GM12878 (cell line): Measurements from ENCODE around the gene BRF1. TPM values are rescaled to one million over a fixed set of nuclear protein-coding genes. Genes with fewer than 3 reads are reported as not detected.

Source experiments
- ATAC-seq: fragments of 200-7000 bp; cut with Tn5 transposase; 3 replicates; pipeline ENCODE4 v1.9.1; 2020; ENCODE audit warnings: mild to moderate bottlenecking, moderate library complexity
- BruUV-seq: library from RNA; stranded (reverse); fragments of 400-500 nt; replicated peaks from 2 replicates; lab custom pipeline; 2021; lab: Mats Ljungman, UMichigan
- CTCF ChIA-PET: fragments of 300-600 bp; sonication (Branson Sonifier 250); formaldehyde crosslinking; extraction: SDS; loops from one replicate; lab custom pipeline; 2021; ENCODE audit warnings: inconsistent platforms; lab: Yijun Ruan, JAX
- POLR2A ChIA-PET: fragments of 350-600 bp; formaldehyde crosslinking; extraction: SDS; loops from one replicate; lab custom pipeline; 2021; ENCODE audit warnings: inconsistent platforms; lab: Charles Lee
- RAD21 ChIA-PET: fragments of 300-600 bp; sonication (Branson Sonifier 250); formaldehyde crosslinking; loops from one replicate; lab custom pipeline; 2023; ENCODE audit warnings: antibody characterized with exemption; ENCODE audit not compliant: unreplicated experiment; lab: Charles Lee
- SMC1A ChIA-PET: fragments of 300-600 bp; sonication (Branson Sonifier 250); formaldehyde crosslinking; loops from one replicate; lab custom pipeline; 2023; ENCODE audit not compliant: unreplicated experiment, uncharacterized antibody; lab: Charles Lee
- DNase-seq: peaks from one replicate; pipeline ENCODE4 v3.0.0-alpha.2; 2011; ENCODE audit warnings: low read depth, low spot score
- FAIRE-seq: peaks from 3 replicates; lab custom pipeline; 2011; peaks lifted over from hg19 to GRCh38; lab: Jason Lieb, UNC
- H2AFZ ChIP-seq: 2 replicates; pipeline ENCODE4 v1.6.0; 2011; ENCODE audit warnings: low read depth, low read length, control low read depth; ENCODE audit not compliant: control insufficient read depth
- H3K27ac ChIP-seq: 2 replicates; pipeline ENCODE4 v1.5.1; 2011; ENCODE audit warnings: control low read depth; ENCODE audit not compliant: control insufficient read depth, insufficient read depth
- H3K27me3 ChIP-seq, 2 experiments: replicated peaks in 1 of 2; 2 replicates each; pipeline versions ENCODE4 v1.6.0 to v1.6.1; 2011; ENCODE audit warnings: low read length in 1 of 2; ENCODE audit not compliant: control insufficient read depth in 2 of 2, insufficient read depth in 2 of 2
- H3K36me3 ChIP-seq, 2 experiments: 2 replicates each; pipeline ENCODE4 v1.5.1; 2011; ENCODE audit warnings: low read length in 1 of 2; ENCODE audit not compliant: control insufficient read depth in 2 of 2, insufficient read depth in 2 of 2
- H3K4me1 ChIP-seq: 2 replicates; pipeline ENCODE4 v1.6.1; 2011; ENCODE audit warnings: mild to moderate bottlenecking, low read length, moderate library complexity, mixed read lengths; ENCODE audit not compliant: control insufficient read depth, insufficient read depth
- H3K4me2 ChIP-seq: 2 replicates; pipeline ENCODE4 v1.6.0; 2011; ENCODE audit warnings: control low read depth; ENCODE audit not compliant: control insufficient read depth, insufficient read depth
- H3K4me3 ChIP-seq: fragments of 200-600 bp; sonication (generic); 2 replicates; pipeline ENCODE4 v1.5.1; 2016
- H3K79me2 ChIP-seq: 2 replicates; pipeline ENCODE4 v1.6.0; 2011; ENCODE audit warnings: low read length; ENCODE audit not compliant: control insufficient read depth, insufficient read depth
- H3K9ac ChIP-seq: 2 replicates; pipeline ENCODE4 v1.8.0; 2011; ENCODE audit warnings: low read length, control low read depth, mixed read lengths; ENCODE audit not compliant: control insufficient read depth, insufficient read depth
- H3K9me3 ChIP-seq: replicated peaks from 3 replicates; pipeline ENCODE4 v1.5.1; 2011; ENCODE audit warnings: mild to moderate bottlenecking, low read length; ENCODE audit not compliant: control insufficient read depth, insufficient read depth
- H4K20me1 ChIP-seq: 2 replicates; pipeline ENCODE4 v1.6.0; 2011; ENCODE audit not compliant: control insufficient read depth, insufficient read depth
- BCL11A ChIP-seq: IDR thresholded peaks from 2 replicates; pipeline ENCODE4 v1.6.1; 2011; ENCODE audit warnings: low read depth, low read length
- POU2F2 ChIP-seq: IDR thresholded peaks from 3 replicates; pipeline ENCODE4 v1.6.1; 2011; ENCODE audit warnings: low read depth, mild to moderate bottlenecking, low read length, borderline replicate concordance
- WGBS: methylation state at CpG from one replicate; pipeline ENCODE4 v1.1.6; 2016; ENCODE audit warnings: low lambda C conversion rate; ENCODE audit not compliant: insufficient replicate concordance, insufficient coverage; ENCODE audit errors: missing lambda C conversion rate; 5-methylcytosine and 5-hydroxymethylcytosine counted together
- in situ Hi-C: fragments of 300-500 bp; cut with MboI; formaldehyde crosslinking; loops from 9 replicates; pipeline ENCODE4 v1.14.3; 2018; ENCODE audit warnings: mixed read lengths
- intact Hi-C: fragments of 100-400 bp; cut with micrococcal nuclease; formaldehyde crosslinking; loops from one replicate; pipeline ENCODE4 v1.14.2; 2022; ENCODE audit not compliant: unreplicated experiment
- polyA plus RNA-seq, 11 experiments: library from polyadenylated mRNA; depleted of rRNA in 4 of 11; unstranded in 6 of 11; stranded (reverse) in 5 of 11; fragments of >200 nt; fragmentation: Nextera tagmentation in 4 of 11; fragmentation: Illumina TruSeq in 1 of 11; extraction: Ambion mirVana in 4 of 11; extraction: Trizol in 1 of 11; gene quantifications; 1 replicate in 1 of 11; 2 replicates in 10 of 11; pipeline versions ENCODE4 v1.2.1 to v1.2.3, GENCODE V29; 2011 to 2016; ENCODE audit warnings: inconsistent platforms in 2 of 11, missing spikeins in 2 of 11, low read depth in 1 of 11
- total RNA-seq, 4 experiments: library from RNA; depleted of rRNA in 3 of 4; stranded (reverse); fragments of >200 nt in 3 of 4; fragmentation: Illumina TruSeq in 1 of 4; extraction: Trizol in 1 of 4; gene quantifications; 2 replicates each; pipeline versions ENCODE4 v1.2.1 to v1.2.3, GENCODE V29; 2013 to 2021
- TF ChIP-seq, protein P1 (sequence below): IDR thresholded peaks from 2 replicates; pipeline ENCODE4 v1.6.1; 2011; ENCODE audit warnings: mild to moderate bottlenecking, low read depth, low read length, moderate library complexity; ENCODE audit not compliant: insufficient replicate concordance
- TF ChIP-seq, protein P2 (sequence below), 3 experiments: IDR thresholded peaks in 2 of 3; conservative IDR thresholded peaks in 1 of 3; 2 replicates each; pipeline ENCODE4 v1.5.1; 2011; ENCODE audit warnings: low read depth in 3 of 3, low read length in 3 of 3, mild to moderate bottlenecking in 3 of 3, control low read depth in 2 of 3, moderate library complexity in 2 of 3, inconsistent platforms in 1 of 3, mixed read lengths in 1 of 3; ENCODE audit not compliant: control insufficient read depth in 2 of 3, insufficient read depth in 1 of 3; ENCODE audit errors: extremely low read depth in 1 of 3
- TF ChIP-seq, protein P3 (sequence below): IDR thresholded peaks from 2 replicates; pipeline ENCODE4 v1.6.1; 2012; ENCODE audit warnings: low read length, inconsistent platforms

BRF1 gene
- total and polyA plus RNA-seq, 10 of the 15 experiments (the other 5 are each of a cell fraction or from before 2014, with no cell fraction given), result 0.21 to 33.5 (median 10.7) TPM

DNA sequence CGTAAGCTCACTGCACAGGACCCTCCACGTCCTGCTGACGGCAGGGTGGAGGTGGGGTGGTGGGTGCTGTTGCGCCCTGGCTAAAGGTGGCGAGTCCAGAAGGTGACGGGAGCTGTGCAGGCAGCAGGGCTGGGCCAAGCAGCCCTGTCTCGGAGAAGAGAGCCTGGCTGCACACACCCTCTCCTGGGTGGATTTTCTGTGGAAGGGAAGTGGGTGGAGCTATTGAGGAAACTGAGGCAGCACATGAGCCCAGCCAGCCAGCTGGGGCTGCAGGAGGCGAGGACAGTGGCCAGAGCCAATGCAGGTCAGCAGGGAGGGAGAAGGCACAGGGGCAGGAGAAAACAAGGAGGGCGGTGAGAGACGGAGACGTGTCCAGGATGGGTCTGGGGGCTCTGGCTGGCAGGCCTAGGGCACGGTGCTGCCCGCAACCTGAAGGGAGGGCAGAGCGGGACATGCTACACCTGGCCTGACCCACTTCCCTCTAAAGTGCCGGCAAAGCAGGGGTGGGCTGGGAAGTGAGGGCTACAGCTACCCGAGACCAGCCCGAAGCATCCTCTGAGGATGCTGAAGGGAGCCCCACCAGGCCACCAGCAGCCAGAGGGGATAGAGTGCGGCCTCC lies 32.0 kb downstream of the BRF1 start (continued):
- TF ChIP-seq, protein P1, sequence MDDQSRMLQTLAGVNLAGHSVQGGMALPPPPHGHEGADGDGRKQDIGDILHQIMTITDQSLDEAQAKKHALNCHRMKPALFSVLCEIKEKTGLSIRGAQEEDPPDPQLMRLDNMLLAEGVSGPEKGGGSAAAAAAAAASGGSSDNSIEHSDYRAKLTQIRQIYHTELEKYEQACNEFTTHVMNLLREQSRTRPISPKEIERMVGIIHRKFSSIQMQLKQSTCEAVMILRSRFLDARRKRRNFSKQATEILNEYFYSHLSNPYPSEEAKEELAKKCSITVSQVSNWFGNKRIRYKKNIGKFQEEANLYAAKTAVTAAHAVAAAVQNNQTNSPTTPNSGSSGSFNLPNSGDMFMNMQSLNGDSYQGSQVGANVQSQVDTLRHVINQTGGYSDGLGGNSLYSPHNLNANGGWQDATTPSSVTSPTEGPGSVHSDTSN, result no peak

DNA sequence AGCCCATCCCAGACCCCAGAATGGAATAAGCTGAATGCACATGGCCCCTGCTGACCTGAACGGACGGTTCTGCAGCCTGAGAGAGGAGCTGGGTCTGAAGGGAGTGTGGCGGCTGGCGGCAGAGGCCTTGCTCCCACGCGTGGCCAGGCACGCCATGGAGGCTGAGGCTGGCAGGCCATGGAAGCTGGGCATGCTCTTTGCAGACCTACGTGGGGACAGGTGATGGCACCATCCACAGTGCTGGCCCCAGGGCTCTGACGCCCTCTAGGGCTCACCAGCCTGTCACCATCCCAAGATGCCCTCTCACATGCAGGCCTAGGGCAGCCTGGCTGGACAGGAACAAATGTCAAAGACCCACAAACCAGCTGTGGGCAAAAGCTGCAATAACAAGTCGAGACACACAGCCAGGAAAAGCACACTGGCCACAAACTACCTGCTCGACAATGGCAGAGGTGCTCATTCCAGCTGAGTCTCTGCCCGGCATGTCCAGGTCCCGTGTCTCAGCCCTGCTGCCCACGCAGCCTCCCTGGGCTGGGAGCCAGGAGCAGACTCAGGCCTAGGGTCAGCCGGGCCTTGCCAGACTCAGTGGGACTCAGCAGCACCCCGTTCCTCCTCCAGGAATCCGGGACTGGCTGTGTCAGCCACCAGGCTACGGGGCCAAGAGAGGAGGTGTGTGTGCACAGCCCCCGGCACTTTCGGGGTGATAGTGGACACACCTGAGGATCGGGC lies 32.8 kb downstream of the BRF1 start:
- Histone ChIP-seq H3K9me3 (no peaks in the 10 kb centered on the region), H3K79me2 (no peaks in the 10 kb centered on the region; the same call in 1 of the 2 replicates), H3K27me3 (no peaks in the 10 kb centered on the region), H3K4me2 (no peak overlapping the region), H3K36me3 (peaks cover 0 to 8% of the 10 kb centered on the region in 2 experiments; a peak in 3 of 4 replicates), H3K9ac (no peak overlapping the region), H3K27ac (no peak overlapping the region), H3K4me1 (no peaks in the 10 kb centered on the region), H2AFZ (no peak overlapping the region), H3K4me3 (no peak overlapping the region), H4K20me1 (no peaks in the 10 kb centered on the region)
- 93% methylated on average over 21 of the region's 21 CpGs for WGBS
- SMC1A ChIA-PET, result no interaction called here
- intact Hi-C loops, result no loop called here
- CTCF ChIA-PET, result no interaction called here
- in situ Hi-C loops, result no loop called here
- TF ChIP-seq BCL11A (no peak), POU2F2 (no peak)
- TF ChIP-seq, protein P2, sequence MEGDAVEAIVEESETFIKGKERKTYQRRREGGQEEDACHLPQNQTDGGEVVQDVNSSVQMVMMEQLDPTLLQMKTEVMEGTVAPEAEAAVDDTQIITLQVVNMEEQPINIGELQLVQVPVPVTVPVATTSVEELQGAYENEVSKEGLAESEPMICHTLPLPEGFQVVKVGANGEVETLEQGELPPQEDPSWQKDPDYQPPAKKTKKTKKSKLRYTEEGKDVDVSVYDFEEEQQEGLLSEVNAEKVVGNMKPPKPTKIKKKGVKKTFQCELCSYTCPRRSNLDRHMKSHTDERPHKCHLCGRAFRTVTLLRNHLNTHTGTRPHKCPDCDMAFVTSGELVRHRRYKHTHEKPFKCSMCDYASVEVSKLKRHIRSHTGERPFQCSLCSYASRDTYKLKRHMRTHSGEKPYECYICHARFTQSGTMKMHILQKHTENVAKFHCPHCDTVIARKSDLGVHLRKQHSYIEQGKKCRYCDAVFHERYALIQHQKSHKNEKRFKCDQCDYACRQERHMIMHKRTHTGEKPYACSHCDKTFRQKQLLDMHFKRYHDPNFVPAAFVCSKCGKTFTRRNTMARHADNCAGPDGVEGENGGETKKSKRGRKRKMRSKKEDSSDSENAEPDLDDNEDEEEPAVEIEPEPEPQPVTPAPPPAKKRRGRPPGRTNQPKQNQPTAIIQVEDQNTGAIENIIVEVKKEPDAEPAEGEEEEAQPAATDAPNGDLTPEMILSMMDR (IDR thresholded peaks at IDR 0.05 in 2 of 3, conservative IDR thresholded peaks at IDR 0.05 in 1 of 3; ENCODE audit: control insufficient read depth in 2 of 3, extremely low read depth in 1 of 3, insufficient read depth in 1 of 3, low read depth in 3 of 3, low read length in 3 of 3), result 0 out of 6 replicates have a peak, but pooled peaks of 1 of the 3 experiments have one; percentile 4
- TF ChIP-seq, protein P3, sequence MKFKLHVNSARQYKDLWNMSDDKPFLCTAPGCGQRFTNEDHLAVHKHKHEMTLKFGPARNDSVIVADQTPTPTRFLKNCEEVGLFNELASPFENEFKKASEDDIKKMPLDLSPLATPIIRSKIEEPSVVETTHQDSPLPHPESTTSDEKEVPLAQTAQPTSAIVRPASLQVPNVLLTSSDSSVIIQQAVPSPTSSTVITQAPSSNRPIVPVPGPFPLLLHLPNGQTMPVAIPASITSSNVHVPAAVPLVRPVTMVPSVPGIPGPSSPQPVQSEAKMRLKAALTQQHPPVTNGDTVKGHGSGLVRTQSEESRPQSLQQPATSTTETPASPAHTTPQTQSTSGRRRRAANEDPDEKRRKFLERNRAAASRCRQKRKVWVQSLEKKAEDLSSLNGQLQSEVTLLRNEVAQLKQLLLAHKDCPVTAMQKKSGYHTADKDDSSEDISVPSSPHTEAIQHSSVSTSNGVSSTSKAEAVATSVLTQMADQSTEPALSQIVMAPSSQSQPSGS, result no peak
- POLR2A ChIA-PET, result no interaction called here
- DNase-seq (no peak), ATAC-seq (no peak), FAIRE-seq (no peak)
- no TSS peak for BruUV-seq
- RAD21 ChIA-PET, result no interaction called here
